NCI-H748 treated with DMSO at 0.1 percent for 48 hours (cell line): ENCODE results near the gene AP3S2.
"Not testable (repeated sequence)": the region's sequence is repeated elsewhere in the genome, so short reads cannot be mapped to it uniquely, and the experiment has no call there.

Experiments
- DNase-seq: peaks from one replicate; lab custom pipeline; 2025; lab: John Stamatoyannopoulos, UW

The AP3S2 gene

DNA sequence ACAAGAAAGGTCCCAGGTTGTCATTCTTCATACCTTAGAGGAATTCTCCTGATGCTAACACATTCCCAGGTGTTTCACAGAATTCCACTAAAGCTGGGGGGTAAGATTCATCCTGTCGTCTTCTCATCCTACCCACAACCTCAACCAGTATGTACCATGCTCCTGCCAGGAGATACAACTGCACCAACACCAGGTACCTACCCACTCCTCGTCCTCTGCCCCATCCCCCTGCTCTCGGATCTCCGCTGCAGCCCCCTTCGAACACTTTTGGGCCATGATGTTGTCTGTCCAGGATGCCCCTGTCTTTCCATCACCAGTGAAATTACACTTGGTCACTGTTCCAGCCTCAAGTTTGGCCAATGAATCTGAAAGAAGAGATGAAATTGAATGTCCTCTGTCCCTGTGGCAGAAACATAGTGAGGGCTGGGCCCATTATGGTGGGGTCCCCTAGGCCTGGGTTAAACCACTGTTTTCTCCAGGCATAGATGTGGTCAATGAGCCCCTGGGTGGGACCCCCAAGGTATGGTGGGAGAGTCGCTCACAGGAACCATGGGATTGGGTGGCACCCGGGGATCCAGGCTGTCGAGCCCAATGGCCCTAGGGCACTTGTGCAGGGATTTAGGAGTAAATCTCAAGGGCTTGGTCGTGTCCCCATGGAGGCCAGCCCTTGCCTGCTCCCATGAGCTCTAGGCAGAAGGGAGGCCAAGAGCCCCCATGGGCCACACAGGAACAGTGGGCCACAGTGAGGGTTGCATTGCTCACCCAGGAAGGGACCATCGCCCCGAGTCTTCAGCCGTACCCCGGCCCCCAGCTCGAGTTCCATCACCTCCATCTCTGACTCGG, 9.4 kb upstream of the AP3S2 start:
- no peak for DNase-seq

DNA sequence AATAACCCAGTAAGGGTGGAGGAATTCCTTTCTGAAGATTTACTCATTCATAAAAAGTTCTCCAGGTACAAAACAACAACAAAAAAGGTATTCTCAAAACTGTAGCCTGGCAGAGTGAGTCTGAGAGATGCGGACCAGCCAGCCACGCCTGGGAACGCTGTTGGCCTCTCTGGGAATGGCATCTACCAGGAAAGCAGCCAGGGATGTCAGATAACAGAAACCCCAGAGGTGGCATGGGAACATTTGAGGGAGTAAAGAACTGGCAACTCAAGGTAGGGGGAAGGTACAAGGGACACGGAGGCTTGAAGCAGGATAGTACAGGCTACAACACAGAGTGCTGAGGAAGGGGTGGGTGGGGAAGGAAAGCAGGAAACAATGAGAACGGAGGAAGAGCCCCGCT, 7.1 kb upstream of the AP3S2 start:
- DNase-seq = no peak

DNA sequence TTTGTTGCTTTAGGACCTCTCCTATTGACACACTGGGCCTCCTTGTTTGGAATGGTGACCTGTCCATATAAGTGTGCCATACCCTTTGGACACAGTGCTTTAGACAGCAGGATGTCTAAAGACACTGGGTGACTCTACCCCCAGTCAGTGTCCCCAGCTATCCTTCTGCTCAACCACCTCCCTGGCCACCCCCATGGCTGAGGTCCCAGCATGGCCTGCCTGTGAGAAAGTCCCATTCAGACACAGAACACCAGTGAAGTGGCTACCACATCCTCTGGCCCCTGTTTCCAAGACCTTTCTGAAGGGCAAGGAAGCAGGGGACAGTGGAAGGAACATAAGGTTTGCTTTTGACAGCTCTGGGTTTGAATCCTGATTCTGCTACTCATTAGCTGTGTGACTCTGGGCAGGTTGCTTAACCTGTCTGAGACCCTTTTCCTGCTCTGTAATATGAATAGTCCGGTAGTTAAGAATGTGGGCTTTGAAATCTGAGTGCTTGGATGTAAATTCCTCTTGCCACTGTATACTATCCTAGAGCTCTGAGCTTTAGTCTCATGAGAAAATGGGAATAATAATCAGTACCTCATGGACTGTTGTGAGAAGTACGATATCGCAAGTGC, 6.3 kb upstream of the AP3S2 start:
- no peak for DNase-seq

DNA sequence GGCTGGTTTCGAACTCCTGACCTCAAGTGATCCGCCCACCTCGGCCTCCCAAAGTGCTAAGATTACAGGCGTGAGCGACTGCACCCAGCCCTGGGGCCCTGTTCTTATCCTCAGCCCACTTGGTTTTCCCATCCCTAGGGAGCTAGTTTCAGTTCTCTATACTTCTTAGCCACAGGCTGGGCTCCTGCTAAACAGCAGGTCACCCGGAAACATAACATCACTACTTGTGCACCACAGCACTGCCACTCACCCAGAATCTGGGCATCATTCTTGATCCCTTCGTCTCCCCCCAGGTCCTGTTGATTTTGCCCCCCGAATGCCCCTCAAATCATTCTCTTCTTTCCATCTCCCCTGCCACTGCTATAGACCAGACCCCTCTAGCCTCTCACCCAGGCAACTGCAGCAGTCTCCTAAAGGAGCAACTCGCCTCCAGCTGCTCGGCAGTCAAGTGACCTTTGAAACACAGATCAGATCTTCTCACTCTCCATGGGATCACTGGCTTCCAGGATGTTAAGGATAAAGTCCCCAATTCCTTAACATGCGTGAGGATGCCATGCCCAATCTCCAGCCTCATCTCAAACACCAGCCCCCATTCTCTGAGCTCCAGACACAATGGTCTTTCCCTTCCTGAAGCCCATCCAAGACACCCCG, 5.6 kb upstream of the AP3S2 start:
- DNase-seq = no peak

DNA sequence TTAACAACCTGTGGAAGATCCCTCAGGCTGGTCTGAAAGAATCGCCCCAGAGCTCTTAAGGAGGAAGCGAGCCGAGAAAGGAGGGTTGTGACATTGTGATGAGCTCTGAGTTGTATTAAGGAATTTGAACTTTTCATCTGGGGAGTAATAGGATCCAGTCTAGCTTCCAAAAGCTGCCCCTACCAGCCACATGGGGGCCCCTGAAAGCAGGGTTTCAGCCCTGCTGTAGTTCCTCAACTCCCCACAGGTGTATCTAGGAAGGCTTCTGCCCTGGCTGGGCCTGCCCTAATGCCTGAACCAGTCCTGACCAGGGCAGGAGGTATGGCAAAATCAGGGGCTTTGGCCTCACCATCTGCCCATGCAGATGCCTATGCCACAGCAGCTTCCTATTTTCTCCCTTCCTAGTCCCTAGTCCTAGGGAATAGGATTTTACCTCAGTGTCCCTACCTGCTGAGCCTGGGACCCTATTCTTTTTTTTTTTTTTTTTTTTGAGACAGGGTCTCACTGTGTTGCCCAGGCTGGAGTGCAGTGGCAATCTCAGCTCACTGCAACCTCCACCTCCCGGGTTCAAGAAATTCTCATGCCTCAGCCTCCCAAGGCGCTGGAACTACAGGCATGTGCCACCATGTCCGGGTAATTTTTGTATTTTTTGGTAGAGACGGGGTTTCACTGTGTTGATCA, 5.0 kb upstream of the AP3S2 start:
- no peak for DNase-seq

DNA sequence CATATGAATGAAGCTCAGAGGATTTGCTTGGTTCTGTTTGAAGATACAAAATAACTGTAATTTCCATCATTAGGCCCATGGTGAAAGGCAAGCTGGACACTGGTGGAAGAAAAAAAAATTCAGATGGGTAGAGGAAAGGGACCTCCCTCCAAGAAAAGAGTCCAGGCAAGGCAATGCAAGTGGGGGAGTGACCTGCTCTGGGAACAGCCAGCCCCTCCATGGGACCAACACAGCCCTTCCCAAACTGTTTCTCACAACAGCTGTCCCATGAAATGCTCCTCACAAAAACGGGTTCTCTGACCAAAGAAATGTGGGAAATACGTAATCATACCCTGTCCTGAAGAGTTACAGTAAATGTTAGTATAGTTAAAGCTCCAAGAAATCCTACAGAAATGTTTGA, 4.4 kb upstream of the AP3S2 start:
- DNase-seq = no peak

DNA sequence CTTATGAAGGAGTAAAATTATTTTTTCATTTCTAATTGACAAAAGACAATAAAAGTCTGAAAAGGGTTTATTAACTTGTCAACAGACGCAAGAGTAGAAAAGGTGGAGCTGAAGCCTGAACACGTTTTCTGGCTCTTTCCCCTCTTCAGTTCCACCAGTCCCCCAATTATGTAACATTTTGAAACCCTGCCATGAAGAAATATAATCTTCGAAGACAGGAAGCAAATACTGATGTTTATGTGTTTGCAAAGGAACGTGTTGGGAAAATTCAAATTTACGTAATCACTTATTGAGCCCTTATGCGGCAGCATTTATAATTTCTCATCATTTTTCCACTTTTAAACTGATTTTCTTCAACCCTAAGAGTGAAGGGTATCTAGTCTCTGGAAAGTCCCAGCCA, 767 bp downstream of the AP3S2 start:
- no peak for DNase-seq

DNA sequence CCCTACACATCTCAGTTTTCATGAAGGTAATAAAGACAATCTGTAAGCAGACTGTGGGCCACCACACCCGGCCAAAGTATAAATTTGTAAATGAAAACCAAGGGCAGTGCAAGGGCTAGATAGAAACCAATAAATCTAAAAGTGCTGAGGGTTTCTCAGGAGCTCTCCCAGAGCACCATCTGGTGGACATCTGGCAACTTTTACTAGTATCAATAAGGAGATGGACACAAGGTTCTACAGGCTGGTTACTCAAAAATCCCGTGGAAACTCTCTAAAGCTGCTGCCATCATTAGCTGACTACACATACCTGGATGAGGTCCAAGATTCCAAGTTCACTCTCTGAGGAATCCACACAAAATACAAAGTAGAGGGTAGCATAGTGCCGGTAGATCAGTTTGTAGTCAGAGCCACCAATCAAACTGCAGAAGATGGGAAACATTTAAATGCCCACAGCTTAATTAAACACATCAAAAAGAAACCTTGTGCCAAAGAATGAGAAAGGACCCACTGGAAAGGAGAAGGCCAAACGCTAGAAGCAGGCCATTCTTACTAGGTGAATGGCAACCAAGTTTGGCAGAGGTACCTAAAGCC, 5.5 kb downstream of the AP3S2 start:
- DNase-seq = no peak

DNA sequence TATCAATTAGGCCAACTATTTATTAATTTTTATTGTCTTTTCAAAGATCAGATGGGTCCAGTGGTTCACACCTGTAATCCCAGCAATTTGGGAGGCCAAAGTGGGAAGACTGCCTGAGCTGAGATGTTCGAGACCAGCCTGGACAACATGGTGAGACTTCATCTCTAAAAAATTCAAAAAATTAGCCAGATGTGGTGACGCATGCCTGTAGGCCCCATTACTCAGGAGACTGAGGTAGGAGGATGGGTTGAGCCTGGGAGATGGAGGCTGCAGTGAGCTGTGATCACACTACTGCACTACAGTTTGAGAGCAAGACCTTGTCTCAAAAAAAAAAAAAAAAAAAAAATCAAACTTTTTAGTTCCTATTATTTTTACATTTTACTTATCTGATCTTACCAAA, 8.2 kb downstream of the AP3S2 start:
- no peak for DNase-seq

DNA sequence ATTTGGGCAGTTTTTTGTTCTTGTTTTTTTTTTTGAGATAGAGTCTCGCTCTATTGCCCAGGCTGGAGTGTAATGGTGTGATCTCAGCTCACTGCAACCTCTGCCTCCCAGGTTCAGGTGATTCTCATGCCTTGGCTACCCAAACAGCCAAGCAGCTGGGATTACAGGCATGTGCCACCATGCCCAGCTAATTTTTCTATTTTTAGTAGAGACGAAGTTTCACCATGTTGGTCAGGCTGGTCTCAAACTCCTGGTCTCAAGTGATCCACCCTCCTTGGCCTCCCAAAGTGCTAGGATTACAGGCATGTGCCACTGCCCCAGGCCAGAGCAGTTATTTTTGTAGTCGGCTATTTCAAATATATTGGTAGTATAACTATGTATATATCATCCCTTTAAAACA, 8.6 kb downstream of the AP3S2 start:
- not testable (repeated sequence) for DNase-seq

DNA sequence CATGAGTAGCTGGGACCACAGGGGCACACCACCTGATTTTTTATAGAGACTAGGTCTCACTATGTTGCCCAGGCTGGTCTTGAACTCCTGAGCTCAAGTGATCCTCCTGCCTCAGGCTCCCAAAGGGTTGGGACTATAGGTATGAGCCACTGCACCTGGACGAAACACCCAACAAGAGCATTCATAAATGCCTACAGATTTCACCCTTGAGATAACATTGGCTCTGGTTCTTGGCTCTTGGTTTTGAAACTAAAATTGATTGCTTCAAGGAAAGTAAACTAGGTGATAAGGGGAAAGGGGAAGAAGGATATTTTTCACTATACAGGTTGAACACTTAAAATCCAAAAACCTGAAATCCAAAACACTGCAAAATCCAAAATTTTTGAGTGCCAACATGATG, 10.3 kb downstream of the AP3S2 start:
- DNase-seq = no peak

DNA sequence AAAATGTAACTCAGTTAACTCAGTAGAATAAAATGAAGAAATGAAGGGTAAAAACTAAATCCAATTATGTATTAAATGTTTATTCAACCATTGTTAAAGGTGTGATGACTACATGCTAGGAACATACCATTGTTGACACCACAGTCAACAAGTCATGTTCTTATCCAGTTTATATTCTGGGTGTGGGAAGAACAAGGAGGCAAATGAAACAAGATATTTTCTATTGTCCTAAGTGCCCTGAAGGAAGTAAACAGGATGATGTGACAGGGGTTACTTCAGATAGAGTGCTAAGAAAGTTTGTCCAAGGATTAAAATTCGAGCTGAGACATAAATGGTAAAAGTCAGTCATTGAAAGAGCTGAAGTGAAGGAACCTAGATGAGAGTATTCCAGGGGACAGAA, 13.1 kb downstream of the AP3S2 start:
- DNase-seq = no peak

DNA sequence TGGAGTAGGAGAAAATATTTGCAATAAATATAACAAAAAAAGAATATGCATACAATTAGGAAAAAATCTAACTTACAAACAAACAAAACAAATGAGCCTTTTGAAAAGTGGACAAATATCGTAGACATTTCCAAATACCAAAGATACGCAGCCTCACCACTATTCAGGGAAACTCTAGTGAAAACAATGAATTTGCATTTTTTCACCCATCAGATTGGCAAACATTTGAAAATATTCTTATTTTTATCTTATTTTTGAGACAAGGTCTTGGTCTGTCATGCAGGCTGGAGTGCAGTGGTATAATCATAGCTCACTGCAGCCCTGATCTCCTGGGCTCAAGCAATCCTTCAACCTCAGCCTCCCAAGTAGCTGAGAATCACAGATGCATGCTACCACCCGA, 15.5 kb downstream of the AP3S2 start:
- DNase-seq = no peak

DNA sequence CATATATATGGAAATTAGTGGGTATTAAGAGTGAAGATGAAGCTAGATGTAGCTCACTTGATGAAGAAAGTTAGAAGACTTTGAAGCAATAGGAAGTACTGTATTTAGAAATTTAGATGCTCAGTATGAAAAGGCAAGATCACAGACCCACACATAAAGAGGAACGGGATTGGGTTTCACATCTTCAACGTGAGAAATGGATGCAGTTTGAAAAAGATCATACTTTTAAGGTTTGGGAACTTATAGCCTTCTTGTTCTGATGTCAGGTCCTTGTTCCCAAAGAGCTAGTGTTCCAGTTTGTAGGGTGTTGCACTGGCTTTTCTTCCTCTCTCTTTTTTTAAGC, 16.7 kb downstream of the AP3S2 start:
- no peak for DNase-seq

DNA sequence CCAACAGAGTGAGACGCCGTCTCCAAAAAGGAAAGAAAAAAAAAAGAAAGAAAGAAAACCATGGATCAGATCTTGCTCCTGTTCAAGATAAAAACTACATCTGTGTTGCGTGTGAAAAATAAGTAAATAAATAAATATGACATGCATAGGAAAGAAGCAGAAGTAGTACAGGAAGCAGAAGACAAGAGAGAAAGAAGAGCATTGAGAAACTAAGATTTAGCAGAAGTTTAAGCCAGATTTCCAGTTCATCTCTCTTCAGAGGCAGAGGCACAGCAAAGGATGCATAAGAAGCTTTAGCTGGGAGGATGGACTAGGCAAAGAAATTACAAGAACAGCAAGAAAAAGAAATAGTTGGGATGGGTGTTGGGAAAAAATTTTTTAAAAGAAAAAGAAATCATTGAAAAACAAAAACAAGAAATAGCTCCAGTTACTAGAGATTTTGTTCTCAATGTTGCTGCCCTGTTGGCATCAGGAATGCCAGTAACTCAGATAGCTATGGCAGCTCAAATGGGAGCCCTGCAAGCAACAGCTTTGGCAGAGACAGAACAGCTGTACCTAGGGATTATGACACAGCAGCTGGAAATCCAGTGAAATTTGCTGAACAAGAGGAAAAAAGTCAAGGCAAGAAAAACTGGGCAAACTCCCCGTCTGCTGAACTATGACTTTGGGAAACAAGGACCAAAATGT, 17.3 kb downstream of the AP3S2 start:
- no peak for DNase-seq

DNA sequence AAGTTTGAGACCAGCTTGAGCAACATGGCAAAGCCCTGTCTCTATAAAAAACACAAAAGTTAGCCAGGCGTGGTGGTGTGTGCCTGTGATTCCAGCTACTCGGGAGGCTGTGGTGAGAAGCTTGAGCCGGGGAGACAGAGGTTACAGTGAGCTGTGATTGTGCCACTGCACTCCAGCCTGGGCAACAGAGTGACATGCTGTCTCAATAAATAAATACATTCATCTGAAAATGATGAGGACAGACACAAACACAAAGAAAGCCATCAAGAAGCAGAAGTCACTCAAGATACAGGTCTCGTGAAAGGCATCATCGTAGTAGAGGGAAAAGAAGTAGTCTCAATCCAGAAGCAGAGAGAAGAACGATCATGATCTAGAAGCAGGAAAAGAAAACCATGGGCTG, 18.1 kb downstream of the AP3S2 start:
- DNase-seq = no peak

DNA sequence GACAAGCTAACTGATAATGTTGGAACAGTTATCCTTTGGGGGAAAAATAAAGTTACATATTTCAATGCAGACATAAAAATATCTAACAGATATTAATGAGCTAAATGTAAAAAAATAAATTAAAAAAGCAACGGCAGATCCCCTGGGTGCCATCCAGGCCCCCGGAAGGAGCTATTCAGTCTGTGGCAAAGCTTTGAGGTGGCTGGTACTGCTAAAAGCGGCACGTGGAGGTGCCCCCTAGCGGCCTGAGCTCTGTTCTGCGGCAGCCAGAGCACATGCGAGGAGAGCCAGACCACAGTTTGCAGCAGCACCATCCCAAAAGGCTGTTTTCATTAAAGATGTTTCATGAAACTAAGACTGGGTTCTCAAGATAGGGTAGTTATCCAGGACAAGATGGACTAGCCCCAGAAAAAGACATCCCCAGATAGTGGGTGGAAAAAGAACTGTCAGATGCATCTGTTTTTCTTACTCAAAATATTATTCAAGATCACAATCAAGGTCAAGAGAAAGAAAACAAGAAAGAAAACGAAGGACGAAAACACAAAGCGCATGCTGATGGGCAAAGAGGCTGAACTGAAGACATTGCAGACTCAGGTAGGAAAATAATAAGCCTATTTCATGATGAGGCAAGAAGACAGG, 18.7 kb downstream of the AP3S2 start:
- peak; percentile 28 for DNase-seq

DNA sequence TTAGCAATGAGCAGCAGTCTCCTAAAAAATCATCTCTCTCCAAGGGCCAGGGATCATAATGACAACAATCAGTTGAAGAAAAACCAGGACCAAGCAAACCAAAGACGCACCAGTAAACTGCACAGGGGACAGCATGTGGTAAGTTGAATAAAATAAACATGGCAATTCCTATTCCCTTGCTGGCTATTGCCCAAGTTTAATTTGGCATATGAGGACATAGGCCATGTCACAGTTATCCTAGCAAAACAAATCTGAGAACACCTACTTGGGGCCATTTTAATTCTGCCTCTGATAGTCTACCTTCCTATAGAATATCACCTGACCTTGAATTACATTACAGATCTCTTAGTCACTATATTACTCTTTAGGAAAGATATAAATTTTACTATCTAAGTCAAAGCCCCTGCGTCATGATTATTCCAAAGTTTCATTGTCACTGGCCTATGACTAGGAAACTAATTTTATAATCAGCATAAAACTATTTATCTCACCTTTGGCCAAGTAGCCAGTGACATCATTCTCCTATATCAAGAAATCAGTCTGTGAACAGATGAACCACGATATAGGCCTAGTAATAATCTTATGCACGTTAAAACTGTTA, 23.0 kb downstream of the AP3S2 start:
- DNase-seq = no peak

DNA sequence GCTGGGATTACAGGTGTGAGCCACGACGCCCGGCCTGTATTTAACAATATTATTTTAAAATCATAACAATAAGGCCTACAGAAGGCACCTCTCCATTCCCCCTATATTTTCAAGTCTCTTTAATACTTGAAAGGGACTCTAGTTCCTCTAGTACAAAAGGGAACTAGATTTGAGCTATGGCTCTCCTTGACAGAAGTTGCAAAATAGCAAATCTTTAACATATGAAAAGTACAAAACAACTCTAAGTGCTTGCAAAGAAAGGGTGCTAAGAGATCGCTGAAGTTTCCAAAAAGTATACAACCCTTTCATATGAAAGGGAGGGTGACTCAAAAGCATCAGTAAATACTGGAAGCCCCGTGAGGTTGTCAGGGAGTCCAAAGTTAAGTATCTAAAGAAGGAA, 23.8 kb downstream of the AP3S2 start:
- no peak for DNase-seq

DNA sequence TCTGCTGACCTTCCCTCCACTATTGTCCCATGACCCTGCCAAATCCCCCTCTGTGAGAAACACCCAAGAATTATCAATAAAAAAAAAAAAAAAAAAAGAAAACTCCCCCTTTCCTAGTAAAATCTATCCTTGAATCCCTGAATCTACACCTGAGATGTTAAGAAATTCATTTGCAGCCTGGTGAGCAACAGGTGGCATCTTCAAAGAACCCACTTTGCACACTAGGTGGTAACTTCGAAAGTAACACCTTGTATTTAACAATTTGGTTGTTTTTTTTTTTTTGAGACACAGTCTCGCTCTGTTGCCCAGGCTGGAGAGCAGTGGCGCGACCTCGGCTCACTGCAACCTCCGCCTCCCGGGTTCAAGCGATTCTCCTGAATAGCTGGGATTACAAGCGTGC, 24.3 kb downstream of the AP3S2 start:
- not testable (repeated sequence) for DNase-seq
